Endothelial cell of umbilical vein (primary cell): ENCODE data around the gene SP8. TPM values are rescaled to one million over a fixed set of nuclear protein-coding genes. Genes with fewer than 3 reads are reported as not detected.

ENCODE experiments used
- BruUV-seq: library from RNA; stranded (reverse); fragments of 400-500 nt; replicated peaks from 2 replicates; lab custom pipeline; 2021; lab: Mats Ljungman, UMichigan
- CTCF ChIA-PET: fragments of 300-600, 350-600 bp; sonication (Branson Sonifier 250); formaldehyde crosslinking; loops from one replicate; lab custom pipeline; 2021; ENCODE audit warnings: antibody characterized with exemption, inconsistent platforms; lab: Charles Lee
- POLR2A ChIA-PET: fragments of 300-600, 350-600 bp; sonication (Branson Sonifier 250); formaldehyde crosslinking; loops from one replicate; lab custom pipeline; 2021; ENCODE audit warnings: antibody characterized with exemption, inconsistent platforms; lab: Charles Lee
- DNase-seq: peaks from one replicate; pipeline ENCODE4 v3.0.0-alpha.2; 2011; ENCODE audit warnings: low read depth, low spot score
- FAIRE-seq: peaks from 2 replicates; lab custom pipeline; 2011; peaks lifted over from hg19 to GRCh38; lab: Jason Lieb, UNC
- H2AFZ ChIP-seq: 2 replicates; pipeline ENCODE4 v1.6.0; 2012; ENCODE audit warnings: low read depth, low read length, control low read depth, inconsistent platforms
- H3K27ac ChIP-seq: 2 replicates; pipeline ENCODE4 v1.5.1; 2011; ENCODE audit warnings: low read depth, mild to moderate bottlenecking, control low read depth, low read length, moderate library complexity; ENCODE audit not compliant: insufficient read depth
- H3K27me3 ChIP-seq, 2 experiments: 2 replicates each; pipeline versions ENCODE4 v1.6.0 to v1.6.1; 2011; ENCODE audit warnings: low read length in 2 of 2, mixed read lengths in 1 of 2; ENCODE audit not compliant: control insufficient read depth in 2 of 2, insufficient read depth in 2 of 2
- H3K36me3 ChIP-seq, 2 experiments: 2 replicates in 1 of 2; 3 replicates in 1 of 2; pipeline ENCODE4 v1.5.1; 2011; ENCODE audit warnings: low read length in 2 of 2, mild to moderate bottlenecking in 1 of 2, moderate library complexity in 1 of 2; ENCODE audit not compliant: control insufficient read depth in 2 of 2, insufficient read depth in 2 of 2; ENCODE audit errors: extremely low read depth in 1 of 2
- H3K4me1 ChIP-seq: 3 replicates; pipeline ENCODE4 v1.5.1; 2011; ENCODE audit warnings: mild to moderate bottlenecking, low read length; ENCODE audit not compliant: control insufficient read depth, insufficient read depth; ENCODE audit errors: extremely low read depth
- H3K4me2 ChIP-seq: 2 replicates; pipeline ENCODE4 v1.6.1; 2011; ENCODE audit warnings: low read length, control low read depth, mixed read lengths; ENCODE audit not compliant: insufficient read depth
- H3K4me3 ChIP-seq, 3 experiments: fragments of 200-600 bp in 1 of 3; sonication (generic), shearing (Covaris generic) in 1 of 3; replicated peaks in 1 of 3; 2 replicates each; pipeline ENCODE4 v1.5.1; 2011 to 2016; ENCODE audit warnings: control low read depth in 3 of 3, low read length in 3 of 3, mild to moderate bottlenecking in 2 of 3, inconsistent platforms in 1 of 3, low read depth in 1 of 3, moderate library complexity in 1 of 3; ENCODE audit not compliant: insufficient read depth in 1 of 3
- H3K79me2 ChIP-seq: 2 replicates; pipeline ENCODE4 v1.6.0; 2012; ENCODE audit warnings: low read length, inconsistent platforms; ENCODE audit not compliant: control insufficient read depth, insufficient read depth
- H3K9ac ChIP-seq: replicated peaks from 2 replicates; pipeline ENCODE3; 2011; ENCODE audit warnings: low read length, control low read depth; ENCODE audit not compliant: insufficient read depth; ENCODE audit errors: extremely low read depth
- H3K9me1 ChIP-seq: replicated peaks from 3 replicates; pipeline ENCODE4 v1.6.0; 2011; ENCODE audit warnings: mild to moderate bottlenecking, low read length; ENCODE audit not compliant: control insufficient read depth, insufficient read depth; ENCODE audit errors: extremely low read depth
- H3K9me3 ChIP-seq: replicated peaks from 2 replicates; pipeline ENCODE4 v1.5.1; 2012; ENCODE audit warnings: low read length, inconsistent platforms; ENCODE audit not compliant: control insufficient read depth, insufficient read depth
- H4K20me1 ChIP-seq: replicated peaks from 2 replicates; pipeline ENCODE3; 2011; ENCODE audit warnings: mild to moderate bottlenecking, low read length; ENCODE audit not compliant: control insufficient read depth, insufficient read depth; ENCODE audit errors: extremely low read depth
- JUN ChIP-seq: IDR thresholded peaks from 2 replicates; pipeline ENCODE4 v1.6.1; 2011; ENCODE audit warnings: borderline replicate concordance, low read depth; ENCODE audit not compliant: insufficient read length, insufficient read depth
- MYC ChIP-seq: IDR thresholded peaks from one replicate; pipeline ENCODE4 v1.6.1; 2011; ENCODE audit warnings: mild to moderate bottlenecking, low read depth, low read length
- dilution Hi-C: fragments of 300-500 bp; cut with MboI; formaldehyde crosslinking; loops from one replicate; pipeline ENCODE4 v1.15.0; 2019; ENCODE audit warnings: low sequenced_read_pairs; ENCODE audit not compliant: extremely low pct_ligation_motif_present
- intact Hi-C: fragments of 100-400 bp; cut with micrococcal nuclease; formaldehyde crosslinking; loops from one replicate; pipeline ENCODE4 v1.10.0; 2022
- polyA plus RNA-seq, 4 experiments: library from polyadenylated mRNA; depleted of rRNA in 3 of 4; stranded (reverse) in 3 of 4; unstranded in 1 of 4; fragments of >200 nt; gene quantifications; 2 replicates each; pipeline versions ENCODE4 v1.2.1 to v1.2.3, GENCODE V29; 2011 to 2012; ENCODE audit warnings: missing spikeins in 1 of 4
- total RNA-seq: library from RNA; stranded (reverse); gene quantifications from 2 replicates; pipeline ENCODE4 v1.2.3, GENCODE V29; 2021
- TF ChIP-seq, protein P1 (sequence below), 2 donors: IDR thresholded peaks; 1 replicate in 1 of 2; 2 replicates in 1 of 2; pipeline ENCODE4 v1.5.1; 2011; ENCODE audit warnings: low read length in 2 of 2, mild to moderate bottlenecking in 2 of 2, moderate library complexity in 2 of 2, control low read depth in 1 of 2, inconsistent platforms in 1 of 2, low read depth in 1 of 2; ENCODE audit not compliant: insufficient read depth in 1 of 2; ENCODE audit errors: extremely low read depth in 1 of 2

Gene SP8
- total and polyA plus RNA-seq, 2 donors (not counting 3 experiments of a cell fraction or from before 2014, with no cell fraction given) = 0.38 to 0.92 TPM

DNA sequence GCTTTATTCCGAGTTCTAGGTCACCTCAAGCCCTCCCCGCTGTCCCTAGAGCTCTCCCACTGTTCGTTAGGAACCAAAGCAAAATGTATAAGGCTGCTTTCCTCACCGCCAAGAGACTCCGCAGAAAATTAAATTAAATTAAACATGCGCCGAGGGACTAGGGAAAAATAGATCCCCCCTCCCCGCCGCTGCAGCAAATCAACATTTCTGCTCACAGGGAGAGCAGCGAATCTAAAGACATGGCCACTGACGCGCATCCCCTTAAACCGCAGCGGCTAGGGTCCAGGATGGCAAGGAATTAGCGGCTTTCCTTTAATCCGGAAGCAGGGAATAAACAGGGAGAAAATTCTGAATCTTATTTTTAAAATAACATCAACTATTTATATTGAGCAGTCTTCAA, 7.6 kb downstream of the SP8 start:
- Histone ChIP-seq H3K27me3 (peaks cover 57 to 95% of the 10 kb centered on the region in 2 experiments), H2AFZ (no peak overlapping the region), H4K20me1 (no peaks in the 10 kb centered on the region), H3K27ac (no peak overlapping the region), H3K4me3 (no peak overlapping the region), H3K4me1 (peaks cover 8% of the 10 kb centered on the region), H3K9me3 (no peaks in the 10 kb centered on the region), H3K4me2 (peak overlapping the region; percentile 31), H3K9me1 (no peaks in the 10 kb centered on the region), H3K9ac (no peak overlapping the region), H3K36me3 (no peaks in the 10 kb centered on the region), H3K79me2 (no peaks in the 10 kb centered on the region)
- no peak for FAIRE-seq
- no peak for DNase-seq
- BruUV-seq = no TSS peak
- intact Hi-C loops = loop anchor here (1.0 to 2.0 kb wide), 2 partner anchors 55 to 988 kb away; no protein-coding TSS in a partner anchor
- dilution Hi-C loops = no loop called here
- CTCF ChIA-PET = interaction anchor here (0.7 to 9.5 kb wide), 7 partner anchors 15 to 1304 kb away, joined by 3 to 223 read pairs (median 5); no protein-coding TSS in a partner anchor
- POLR2A ChIA-PET = no interaction called here
- no peak for TF ChIP-seq JUN

- peak overlapping the region in 2 of 3 experiments; percentile 30 to 46 for H3K4me3 ChIP-seq
- POLR2A ChIA-PET = no interaction called here
- TF ChIP-seq, protein P1, sequence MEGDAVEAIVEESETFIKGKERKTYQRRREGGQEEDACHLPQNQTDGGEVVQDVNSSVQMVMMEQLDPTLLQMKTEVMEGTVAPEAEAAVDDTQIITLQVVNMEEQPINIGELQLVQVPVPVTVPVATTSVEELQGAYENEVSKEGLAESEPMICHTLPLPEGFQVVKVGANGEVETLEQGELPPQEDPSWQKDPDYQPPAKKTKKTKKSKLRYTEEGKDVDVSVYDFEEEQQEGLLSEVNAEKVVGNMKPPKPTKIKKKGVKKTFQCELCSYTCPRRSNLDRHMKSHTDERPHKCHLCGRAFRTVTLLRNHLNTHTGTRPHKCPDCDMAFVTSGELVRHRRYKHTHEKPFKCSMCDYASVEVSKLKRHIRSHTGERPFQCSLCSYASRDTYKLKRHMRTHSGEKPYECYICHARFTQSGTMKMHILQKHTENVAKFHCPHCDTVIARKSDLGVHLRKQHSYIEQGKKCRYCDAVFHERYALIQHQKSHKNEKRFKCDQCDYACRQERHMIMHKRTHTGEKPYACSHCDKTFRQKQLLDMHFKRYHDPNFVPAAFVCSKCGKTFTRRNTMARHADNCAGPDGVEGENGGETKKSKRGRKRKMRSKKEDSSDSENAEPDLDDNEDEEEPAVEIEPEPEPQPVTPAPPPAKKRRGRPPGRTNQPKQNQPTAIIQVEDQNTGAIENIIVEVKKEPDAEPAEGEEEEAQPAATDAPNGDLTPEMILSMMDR (IDR thresholded peaks at IDR 0.05; ENCODE audit: extremely low read depth in 1 of 2, insufficient read depth in 1 of 2, low read depth in 1 of 2, low read length in 2 of 2) = peak; percentile 72 to 78
- TF ChIP-seq MYC = no peak
- H3K27me3 ChIP-seq = peaks cover 54 to 86% of the 10 kb centered on the region in 2 experiments
- FAIRE-seq = peak; percentile 53
- no peaks in the 10 kb centered on the region for H3K9me3 ChIP-seq
- H3K9ac ChIP-seq = peak overlapping the region; percentile 13
- no peaks in the 10 kb centered on the region for H3K36me3 ChIP-seq
- no peaks in the 10 kb centered on the region for H3K9me1 ChIP-seq
- CTCF ChIA-PET = interaction anchor here (0.6 to 9.5 kb wide), 11 partner anchors 15 to 1305 kb away, joined by 3 to 223 read pairs (median 4); no protein-coding TSS in a partner anchor
- H3K4me1 ChIP-seq = peaks cover 5% of the 10 kb centered on the region
- dilution Hi-C loops = no loop called here
- no peaks in the 10 kb centered on the region for H3K79me2 ChIP-seq
- intact Hi-C loops = loop anchor here (1.0 to 2.0 kb wide), 4 partner anchors 476 to 1223 kb away; no protein-coding TSS in a partner anchor
- no peak overlapping the region for H3K27ac ChIP-seq
- H4K20me1 ChIP-seq = no peaks in the 10 kb centered on the region
- BruUV-seq = no TSS peak
- peak; percentile 30 for DNase-seq
- peak overlapping the region; percentile 76 for H3K4me2 ChIP-seq
- H2AFZ ChIP-seq = peak overlapping the region; percentile 60
Measured at GRCh38 chr7:20778063-20778721, 8.5 kb downstream of the SP8 start.
